Trophoblast cell (in vitro differentiated cells and primary cell): ENCODE results near the gene DISC1.
"Not testable (repeated sequence)": the region's sequence is repeated elsewhere in the genome, so short reads cannot be mapped to it uniquely, and the experiment has no call there.

ENCODE experiments used
- DNase-seq, 2 donors: peaks; one replicate each; pipeline ENCODE4 v3.0.0-alpha.2; 2016
- H2AFZ ChIP-seq: 2 replicates; pipeline ENCODE4 v1.6.1; 2013; ENCODE audit warnings: low read length, moderate library complexity, mild to moderate bottlenecking; ENCODE audit not compliant: insufficient read depth, poor library complexity
- H2AK5ac ChIP-seq: 2 replicates; pipeline ENCODE4 v1.6.1; 2013; ENCODE audit warnings: mild to moderate bottlenecking, low read length
- H2BK120ac ChIP-seq: 2 replicates; pipeline ENCODE4 v1.6.1; 2013; ENCODE audit warnings: low read length, mild to moderate bottlenecking, moderate library complexity; ENCODE audit not compliant: insufficient read depth, poor library complexity
- H2BK12ac ChIP-seq: 2 replicates; pipeline ENCODE4 v1.6.1; 2013; ENCODE audit warnings: mild to moderate bottlenecking, low read length, moderate library complexity
- H2BK5ac ChIP-seq: 2 replicates; pipeline ENCODE4 v1.6.1; 2013; ENCODE audit warnings: low read length, low read depth, moderate library complexity, mild to moderate bottlenecking; ENCODE audit not compliant: poor library complexity
- H3K14ac ChIP-seq: 2 replicates; pipeline ENCODE4 v1.6.1; 2013; ENCODE audit warnings: mild to moderate bottlenecking, low read length
- H3K18ac ChIP-seq: 2 replicates; pipeline ENCODE4 v1.6.1; 2013; ENCODE audit warnings: mild to moderate bottlenecking, low read length
- H3K23ac ChIP-seq: 2 replicates; pipeline ENCODE4 v1.6.1; 2013; ENCODE audit warnings: low read length
- H3K27ac ChIP-seq: 2 replicates; pipeline ENCODE4 v1.5.1; 2013; ENCODE audit warnings: low read depth, mild to moderate bottlenecking, inconsistent platforms, low read length, moderate library complexity
- H3K27me3 ChIP-seq: 2 replicates; pipeline ENCODE4 v1.6.1; 2013; ENCODE audit warnings: inconsistent platforms, mild to moderate bottlenecking, low read length, moderate library complexity; ENCODE audit not compliant: insufficient read depth
- H3K36me3 ChIP-seq, 2 experiments: 1 replicate in 1 of 2; 2 replicates in 1 of 2; pipeline ENCODE4 v1.6.1; 2013; ENCODE audit warnings: low read length in 2 of 2, mild to moderate bottlenecking in 2 of 2, moderate library complexity in 1 of 2; ENCODE audit not compliant: insufficient read depth in 2 of 2, control insufficient read depth in 1 of 2
- H3K4ac ChIP-seq: 2 replicates; pipeline ENCODE4 v1.6.1; 2013; ENCODE audit warnings: low read depth, mild to moderate bottlenecking, low read length, moderate library complexity
- H3K4me1 ChIP-seq, 2 experiments: 1 replicate in 1 of 2; 2 replicates in 1 of 2; pipeline ENCODE4 v1.6.1; 2013; ENCODE audit warnings: low read length in 2 of 2, mild to moderate bottlenecking in 2 of 2, moderate library complexity in 1 of 2; ENCODE audit not compliant: insufficient read depth in 2 of 2, control insufficient read depth in 1 of 2
- H3K4me2 ChIP-seq: 2 replicates; pipeline ENCODE4 v1.6.1; 2013; ENCODE audit warnings: inconsistent platforms, mild to moderate bottlenecking, low read length, moderate library complexity
- H3K4me3 ChIP-seq: 2 replicates; pipeline ENCODE4 v1.5.1; 2013; ENCODE audit warnings: mild to moderate bottlenecking, low read depth, low read length, inconsistent platforms
- H3K79me1 ChIP-seq: one replicate; pipeline ENCODE4 v1.6.1; 2013; ENCODE audit warnings: low read length
- H3K79me2 ChIP-seq: 2 replicates; pipeline ENCODE4 v1.6.1; 2013; ENCODE audit warnings: low read length, mild to moderate bottlenecking; ENCODE audit not compliant: control insufficient read depth, insufficient read depth, poor library complexity
- H3K9ac ChIP-seq: 2 replicates; pipeline ENCODE4 v1.6.1; 2013; ENCODE audit warnings: mild to moderate bottlenecking, low read length
- H3K9me3 ChIP-seq: 2 replicates; pipeline ENCODE4 v1.6.1; 2013; ENCODE audit warnings: low read depth, mild to moderate bottlenecking, control low read depth, inconsistent platforms, low read length; ENCODE audit not compliant: insufficient read depth
- H4K12ac ChIP-seq: 2 replicates; pipeline ENCODE4 v1.6.1; 2013; ENCODE audit warnings: low read depth, mild to moderate bottlenecking, low read length, moderate library complexity
- H4K8ac ChIP-seq: 2 replicates; pipeline ENCODE4 v1.6.1; 2013; ENCODE audit warnings: low read depth, mild to moderate bottlenecking, low read length, moderate library complexity
- H4K91ac ChIP-seq: one replicate; pipeline ENCODE4 v1.6.1; 2013; ENCODE audit warnings: low read depth, mild to moderate bottlenecking, low read length, moderate library complexity
- WGBS: extraction: QIAGEN DNeasy Blood & Tissue Kit; methylation state at CpG from one replicate; pipeline ENCODE4 v1.1.7; 2013; ENCODE audit warnings: missing lambda C conversion rate; ENCODE audit not compliant: insufficient read length, insufficient coverage; ENCODE audit errors: extremely low coverage; 5-methylcytosine and 5-hydroxymethylcytosine counted together

The DISC1 gene

GRCh38 chr1:231645634-231646033, 19.0 kb downstream of the DISC1 start:
- H3K4me1 ChIP-seq, H3K4ac ChIP-seq, H3K4me2 ChIP-seq, H3K18ac ChIP-seq, H2BK5ac ChIP-seq, H3K79me2 ChIP-seq, H3K14ac ChIP-seq, H3K9ac ChIP-seq, H2AK5ac ChIP-seq, H3K27ac ChIP-seq, H2BK12ac ChIP-seq, H3K27me3 ChIP-seq, DNase-seq, H3K4me3 ChIP-seq, H4K91ac ChIP-seq, H2AFZ ChIP-seq, H4K8ac ChIP-seq, H3K23ac ChIP-seq, H3K36me3 ChIP-seq, H4K12ac ChIP-seq, H3K79me1 ChIP-seq, H2BK120ac ChIP-seq, H3K9me3 ChIP-seq: not testable (repeated sequence)
- WGBS, result no CpG with 5 or more reads among the region's 6 CpGs

GRCh38 chr1:231646165-231646564, 19.6 kb downstream of the DISC1 start:
- not testable (repeated sequence) for H2AFZ ChIP-seq, H2BK12ac ChIP-seq, H2BK5ac ChIP-seq, H3K9me3 ChIP-seq, H3K4me2 ChIP-seq, H3K4me1 ChIP-seq, H3K27me3 ChIP-seq, DNase-seq, H3K9ac ChIP-seq, H3K36me3 ChIP-seq, H4K12ac ChIP-seq, H3K14ac ChIP-seq, H2BK120ac ChIP-seq, H3K27ac ChIP-seq, H3K79me1 ChIP-seq, H4K91ac ChIP-seq, H2AK5ac ChIP-seq, H4K8ac ChIP-seq, H3K18ac ChIP-seq, H3K79me2 ChIP-seq, H3K23ac ChIP-seq, H3K4ac ChIP-seq, H3K4me3 ChIP-seq
- no CpG with 5 or more reads among the region's 4 CpGs for WGBS

- not testable (repeated sequence) for H4K91ac ChIP-seq, H2AFZ ChIP-seq, H4K8ac ChIP-seq, DNase-seq, H3K18ac ChIP-seq, H3K36me3 ChIP-seq, H2BK5ac ChIP-seq, H3K4ac ChIP-seq, H3K9me3 ChIP-seq, H3K79me1 ChIP-seq, H3K27ac ChIP-seq, H4K12ac ChIP-seq, H3K79me2 ChIP-seq, H3K23ac ChIP-seq, H2BK120ac ChIP-seq, H3K4me1 ChIP-seq, H3K27me3 ChIP-seq, H3K9ac ChIP-seq, H3K14ac ChIP-seq, H2BK12ac ChIP-seq, H3K4me2 ChIP-seq, H3K4me3 ChIP-seq, H2AK5ac ChIP-seq
- no CpG with 5 or more reads among the region's 10 CpGs for WGBS
Observed at GRCh38 chr1:231651621-231652260, 25.2 kb downstream of the DISC1 start.

- Histone ChIP-seq H2BK120ac (no peak overlapping the region), H4K91ac (no peak overlapping the region), H3K18ac (no peak overlapping the region), H3K4me1 (no peaks in the 10 kb centered on the region), H3K36me3 (no peaks in the 10 kb centered on the region), H3K9me3 (no peaks in the 10 kb centered on the region), H4K12ac (no peak overlapping the region), H3K79me2 (no peaks in the 10 kb centered on the region), H2AFZ (no peak overlapping the region), H2BK5ac (no peak overlapping the region), H3K4ac (no peak overlapping the region), H3K9ac (no peak overlapping the region), H3K14ac (no peak overlapping the region), H2AK5ac (no peak overlapping the region), H3K27me3 (no peaks in the 10 kb centered on the region), H3K79me1 (no peaks in the 10 kb centered on the region), H3K4me3 (no peak overlapping the region), H2BK12ac (no peak overlapping the region), H3K27ac (no peak overlapping the region), H3K23ac (no peak overlapping the region), H4K8ac (no peak overlapping the region), H3K4me2 (no peak overlapping the region)
- no peak for DNase-seq
- no CpG with 5 or more reads among the region's 2 CpGs for WGBS
Observed at GRCh38 chr1:231653632-231654031, 27.0 kb downstream of the DISC1 start.
